NB4 (cell line): ENCODE measurements around the gene DENND6A.

Source experiments
- POLR2A ChIP-seq: IDR thresholded peaks from 2 replicates; pipeline ENCODE4 v1.6.1; 2011; ENCODE audit warnings: mild to moderate bottlenecking; ENCODE audit not compliant: insufficient read length; ENCODE audit errors: extremely low read depth
- TF ChIP-seq, protein P1 (sequence below): IDR thresholded peaks from one replicate; pipeline ENCODE4 v1.5.1; 2012; ENCODE audit warnings: low read depth, low read length
- TF ChIP-seq, protein P2 (sequence below): IDR thresholded peaks from 2 replicates; pipeline ENCODE4 v1.6.1; 2011; ENCODE audit warnings: low read depth, low read length

DNA sequence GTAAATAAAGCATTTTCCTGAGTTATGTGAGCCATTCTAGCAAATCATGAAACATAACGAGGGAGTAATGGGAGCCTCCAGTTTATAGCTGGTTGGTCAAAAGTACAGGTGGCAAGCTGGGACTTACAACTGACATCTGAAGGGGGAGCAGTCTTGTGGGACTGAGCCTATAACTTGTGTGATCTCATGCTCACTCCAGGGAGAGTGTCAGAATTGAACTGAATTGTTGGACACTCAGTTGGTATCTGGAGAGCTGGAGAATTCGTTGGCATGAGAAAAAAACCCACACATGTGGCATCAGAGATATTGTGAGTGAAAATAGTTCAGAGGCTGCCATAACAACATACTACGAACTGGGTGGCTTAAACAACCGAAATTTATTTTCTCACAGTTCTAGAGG is 22.8 kb upstream of the DENND6A start:
- TF ChIP-seq, protein P1, sequence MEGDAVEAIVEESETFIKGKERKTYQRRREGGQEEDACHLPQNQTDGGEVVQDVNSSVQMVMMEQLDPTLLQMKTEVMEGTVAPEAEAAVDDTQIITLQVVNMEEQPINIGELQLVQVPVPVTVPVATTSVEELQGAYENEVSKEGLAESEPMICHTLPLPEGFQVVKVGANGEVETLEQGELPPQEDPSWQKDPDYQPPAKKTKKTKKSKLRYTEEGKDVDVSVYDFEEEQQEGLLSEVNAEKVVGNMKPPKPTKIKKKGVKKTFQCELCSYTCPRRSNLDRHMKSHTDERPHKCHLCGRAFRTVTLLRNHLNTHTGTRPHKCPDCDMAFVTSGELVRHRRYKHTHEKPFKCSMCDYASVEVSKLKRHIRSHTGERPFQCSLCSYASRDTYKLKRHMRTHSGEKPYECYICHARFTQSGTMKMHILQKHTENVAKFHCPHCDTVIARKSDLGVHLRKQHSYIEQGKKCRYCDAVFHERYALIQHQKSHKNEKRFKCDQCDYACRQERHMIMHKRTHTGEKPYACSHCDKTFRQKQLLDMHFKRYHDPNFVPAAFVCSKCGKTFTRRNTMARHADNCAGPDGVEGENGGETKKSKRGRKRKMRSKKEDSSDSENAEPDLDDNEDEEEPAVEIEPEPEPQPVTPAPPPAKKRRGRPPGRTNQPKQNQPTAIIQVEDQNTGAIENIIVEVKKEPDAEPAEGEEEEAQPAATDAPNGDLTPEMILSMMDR, result no peak
- no peak for TF ChIP-seq POLR2A
- TF ChIP-seq, protein P2, sequence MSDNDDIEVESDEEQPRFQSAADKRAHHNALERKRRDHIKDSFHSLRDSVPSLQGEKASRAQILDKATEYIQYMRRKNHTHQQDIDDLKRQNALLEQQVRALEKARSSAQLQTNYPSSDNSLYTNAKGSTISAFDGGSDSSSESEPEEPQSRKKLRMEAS, result no peak
